ENCODE data around the gene LDHAL6B. TPM values are rescaled to one million over a fixed set of nuclear protein-coding genes. Genes with fewer than 3 reads are reported as not detected.

LDHAL6B gene
- total and polyA plus RNA-seq, 2 experiments from 2014 or later: not detected

DNA sequence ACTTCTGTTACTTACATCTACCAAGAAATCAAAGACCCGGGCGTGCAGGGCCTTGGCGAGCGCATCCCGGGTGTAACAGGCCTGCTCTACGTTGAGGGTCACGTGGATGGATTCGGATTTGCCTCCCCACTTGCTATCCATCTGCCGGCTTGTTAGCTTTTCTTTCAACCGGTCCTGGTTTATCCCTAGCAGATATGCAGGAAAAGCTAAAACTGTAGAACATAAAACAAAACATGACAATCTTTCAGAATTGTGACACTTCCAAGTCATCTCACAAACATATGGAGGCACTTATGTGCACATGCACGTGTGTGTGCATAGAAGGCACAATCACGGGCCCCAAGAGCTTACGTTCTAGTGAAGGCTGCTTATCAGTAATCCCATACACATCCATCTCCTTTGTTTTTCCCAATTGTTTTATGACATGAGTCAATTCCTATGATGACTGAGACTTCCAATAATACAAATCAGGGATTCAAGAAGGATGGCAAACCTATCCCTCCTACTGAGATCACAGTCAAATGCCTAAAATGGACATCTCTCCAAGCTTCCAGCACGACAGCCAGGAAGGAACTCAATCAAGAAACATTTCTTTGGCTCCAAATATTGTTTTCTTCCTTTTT, 11.3 kb downstream of the LDHAL6B start:
- Mint-ChIP-seq H3K4me1 (no peaks in the 10 kb centered on the region), H3K36me3 (ENCODE audit: low read depth) (peaks cover 8% of the 10 kb centered on the region), H3K27me3 (ENCODE audit: insufficient read depth, low read depth, poor library complexity) (no peaks in the 10 kb centered on the region), H3K4me3 (no peak overlapping the region), H3K9me3 (no peaks in the 10 kb centered on the region), H3K27ac (no peak overlapping the region)
- 0 out of 2 replicates have a peak, but pooled peaks cover 11% of the 10 kb centered on the region for H4K20me1 ChIP-seq (replicated peaks; ENCODE audit: insufficient read depth)
- no peak for DNase-seq (ENCODE audit: low spot score)
- H3K4me2 ChIP-seq: no peak overlapping the region
- H3K27me3 ChIP-seq (ENCODE audit: insufficient read depth): no peaks in the 10 kb centered on the region
- no peaks in the 10 kb centered on the region for H3F3A ChIP-seq (replicated peaks; ENCODE audit: low read depth)
- no peak for TF ChIP-seq POLR2AphosphoS5 (IDR thresholded peaks at IDR 0.05; ENCODE audit: low read depth)
- no peak for TF ChIP-seq NANOG (IDR thresholded peaks at IDR 0.05; ENCODE audit: borderline replicate concordance)
- TF ChIP-seq STAT1 (IDR thresholded peaks at IDR 0.05; ENCODE audit: unreplicated experiment): no peak
- TF ChIP-seq EZH2phosphoT487 (IDR thresholded peaks at IDR 0.05; ENCODE audit: unreplicated experiment): no peak
- TF ChIP-seq ZNF462 (CRISPR knock-in tag; IDR thresholded peaks at IDR 0.05): no peak
- TF ChIP-seq, protein P1, sequence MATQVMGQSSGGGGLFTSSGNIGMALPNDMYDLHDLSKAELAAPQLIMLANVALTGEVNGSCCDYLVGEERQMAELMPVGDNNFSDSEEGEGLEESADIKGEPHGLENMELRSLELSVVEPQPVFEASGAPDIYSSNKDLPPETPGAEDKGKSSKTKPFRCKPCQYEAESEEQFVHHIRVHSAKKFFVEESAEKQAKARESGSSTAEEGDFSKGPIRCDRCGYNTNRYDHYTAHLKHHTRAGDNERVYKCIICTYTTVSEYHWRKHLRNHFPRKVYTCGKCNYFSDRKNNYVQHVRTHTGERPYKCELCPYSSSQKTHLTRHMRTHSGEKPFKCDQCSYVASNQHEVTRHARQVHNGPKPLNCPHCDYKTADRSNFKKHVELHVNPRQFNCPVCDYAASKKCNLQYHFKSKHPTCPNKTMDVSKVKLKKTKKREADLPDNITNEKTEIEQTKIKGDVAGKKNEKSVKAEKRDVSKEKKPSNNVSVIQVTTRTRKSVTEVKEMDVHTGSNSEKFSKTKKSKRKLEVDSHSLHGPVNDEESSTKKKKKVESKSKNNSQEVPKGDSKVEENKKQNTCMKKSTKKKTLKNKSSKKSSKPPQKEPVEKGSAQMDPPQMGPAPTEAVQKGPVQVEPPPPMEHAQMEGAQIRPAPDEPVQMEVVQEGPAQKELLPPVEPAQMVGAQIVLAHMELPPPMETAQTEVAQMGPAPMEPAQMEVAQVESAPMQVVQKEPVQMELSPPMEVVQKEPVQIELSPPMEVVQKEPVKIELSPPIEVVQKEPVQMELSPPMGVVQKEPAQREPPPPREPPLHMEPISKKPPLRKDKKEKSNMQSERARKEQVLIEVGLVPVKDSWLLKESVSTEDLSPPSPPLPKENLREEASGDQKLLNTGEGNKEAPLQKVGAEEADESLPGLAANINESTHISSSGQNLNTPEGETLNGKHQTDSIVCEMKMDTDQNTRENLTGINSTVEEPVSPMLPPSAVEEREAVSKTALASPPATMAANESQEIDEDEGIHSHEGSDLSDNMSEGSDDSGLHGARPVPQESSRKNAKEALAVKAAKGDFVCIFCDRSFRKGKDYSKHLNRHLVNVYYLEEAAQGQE (IDR thresholded peaks at IDR 0.05; ENCODE audit: unreplicated experiment): no peak
- TF ChIP-seq CREB1 (CRISPR knock-in tag; IDR thresholded peaks at IDR 0.05; ENCODE audit: low read depth): no peak
- no peak for TF ChIP-seq CTCF (conservative IDR thresholded peaks at IDR 0.05; ENCODE audit: low read depth in 2 of 2)
- H3K79me2 ChIP-seq (replicated peaks; ENCODE audit: insufficient read depth): no peaks in the 10 kb centered on the region
- no peaks in the 10 kb centered on the region for H3K9me2 ChIP-seq (ENCODE audit: insufficient read depth)
- H3K27ac ChIP-seq (ENCODE audit: low read depth): no peak overlapping the region
- H3K36me3 ChIP-seq (ENCODE audit: insufficient read depth): 0 out of 2 replicates have a peak, but pooled peaks cover 13% of the 10 kb centered on the region
- H3K4me3 ChIP-seq: no peak overlapping the region
- no peaks in the 10 kb centered on the region for H3K4me1 ChIP-seq (ENCODE audit: insufficient read depth)
- H2AFZ ChIP-seq: no peak overlapping the region
- ATAC-seq: no peak
